ENCODE measurements around the gene SMCHD1.

SMCHD1 gene

DNA sequence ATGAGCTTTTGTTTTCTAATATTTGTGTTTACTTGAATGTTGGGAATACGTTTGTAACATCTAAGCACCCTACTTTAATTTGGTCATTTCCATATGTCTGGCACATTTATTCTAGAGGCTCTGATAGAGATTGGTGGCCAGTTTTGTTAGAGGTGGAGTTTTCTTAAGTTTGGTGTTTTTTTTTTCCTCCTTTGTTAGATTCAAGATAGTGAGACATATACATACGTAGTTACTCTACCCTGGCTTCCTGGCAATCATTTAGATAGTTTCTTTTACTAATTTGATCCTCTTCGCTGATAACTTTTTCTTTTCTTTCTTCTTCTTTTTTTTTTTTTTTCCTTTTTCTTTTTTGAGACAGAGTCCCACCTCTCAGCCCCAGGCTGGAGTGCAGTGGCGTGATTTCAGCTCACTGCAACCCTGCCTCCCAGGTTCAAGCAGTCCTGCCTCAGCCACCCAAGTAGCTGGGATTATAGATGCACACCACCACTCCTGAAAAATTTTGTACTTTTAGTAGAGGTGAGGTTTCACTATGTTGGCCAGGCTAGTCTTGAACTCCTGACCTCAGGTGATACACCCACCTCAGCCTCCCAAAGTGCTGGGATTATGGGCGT, 26.6 kb downstream of the SMCHD1 start:
- no peak overlapping the region for H3K4me3 ChIP-seq (replicated peaks; ENCODE audit: insufficient read depth, low read length)
- DNase-seq (ENCODE audit: low read depth in 1 of 2, low spot score in 1 of 2) = no peak
- TF ChIP-seq GABPA (IDR thresholded peaks at IDR 0.05; ENCODE audit: low read depth) (no peak), REST (IDR thresholded peaks at IDR 0.05; ENCODE audit: insufficient replicate concordance, low read depth) (no peak), CTCF (IDR thresholded peaks at IDR 0.05; ENCODE audit: insufficient read depth, low read length) (no peak), POLR2AphosphoS5 (IDR thresholded peaks at IDR 0.05; ENCODE audit: low read depth) (no peak), SPI1 (IDR thresholded peaks at IDR 0.05; ENCODE audit: borderline replicate concordance, low read depth) (no peak)
- no peak overlapping the region for H3K27ac ChIP-seq (replicated peaks)
- no peaks in the 10 kb centered on the region for H3K27me3 ChIP-seq (ENCODE audit: insufficient read depth, poor library complexity, severe bottlenecking)

- DNase-seq (ENCODE audit: low read depth in 1 of 2, low spot score in 1 of 2) = no peak
- no peak overlapping the region for H3K27ac ChIP-seq (replicated peaks)
- H3K27me3 ChIP-seq (ENCODE audit: insufficient read depth, poor library complexity, severe bottlenecking) = no peaks in the 10 kb centered on the region
- H3K4me3 ChIP-seq (replicated peaks; ENCODE audit: insufficient read depth, low read length) = no peak overlapping the region
- TF ChIP-seq CTCF (IDR thresholded peaks at IDR 0.05; ENCODE audit: insufficient read depth, low read length) = no peak
- no peak for TF ChIP-seq SPI1 (IDR thresholded peaks at IDR 0.05; ENCODE audit: borderline replicate concordance, low read depth)
- TF ChIP-seq POLR2AphosphoS5 (IDR thresholded peaks at IDR 0.05; ENCODE audit: low read depth) = no peak
- TF ChIP-seq REST (IDR thresholded peaks at IDR 0.05; ENCODE audit: insufficient replicate concordance, low read depth) = no peak
- TF ChIP-seq GABPA (IDR thresholded peaks at IDR 0.05; ENCODE audit: low read depth) = no peak
These were observed 27.5 kb downstream of the SMCHD1 start for GRCh38 chr18:2683055-2683454.

GRCh38 chr18:2686349-2686968, 30.9 kb downstream of the SMCHD1 start:
- Histone ChIP-seq H3K4me3 (replicated peaks; ENCODE audit: insufficient read depth, low read length) (no peak overlapping the region), H3K27ac (replicated peaks) (no peak overlapping the region), H3K27me3 (ENCODE audit: insufficient read depth, poor library complexity, severe bottlenecking) (no peaks in the 10 kb centered on the region)
- no peak for DNase-seq (ENCODE audit: low read depth in 1 of 2, low spot score in 1 of 2)
- no peak for TF ChIP-seq POLR2AphosphoS5 (IDR thresholded peaks at IDR 0.05; ENCODE audit: low read depth)
- no peak for TF ChIP-seq CTCF (IDR thresholded peaks at IDR 0.05; ENCODE audit: insufficient read depth, low read length)
- no peak for TF ChIP-seq GABPA (IDR thresholded peaks at IDR 0.05; ENCODE audit: low read depth)

All from HL-60 (cell line).